GM10266 (cell line): ENCODE measurements around the gene ELK4.

Experiments used
- DNase-seq: peaks from one replicate; pipeline ENCODE4 v3.0.0; 2012; ENCODE audit errors: extremely low spot score
- CTCF ChIP-seq: IDR thresholded peaks from 2 replicates; pipeline ENCODE4 v1.5.1; 2012; ENCODE audit warnings: mild to moderate bottlenecking, low read depth; ENCODE audit not compliant: control insufficient read depth, insufficient read depth; ENCODE audit errors: missing control alignments

Gene ELK4

GRCh38 chr1:205599669-205600042 is 32.2 kb downstream of the ELK4 start:
- no peak for DNase-seq
- TF ChIP-seq CTCF: no peak

DNA sequence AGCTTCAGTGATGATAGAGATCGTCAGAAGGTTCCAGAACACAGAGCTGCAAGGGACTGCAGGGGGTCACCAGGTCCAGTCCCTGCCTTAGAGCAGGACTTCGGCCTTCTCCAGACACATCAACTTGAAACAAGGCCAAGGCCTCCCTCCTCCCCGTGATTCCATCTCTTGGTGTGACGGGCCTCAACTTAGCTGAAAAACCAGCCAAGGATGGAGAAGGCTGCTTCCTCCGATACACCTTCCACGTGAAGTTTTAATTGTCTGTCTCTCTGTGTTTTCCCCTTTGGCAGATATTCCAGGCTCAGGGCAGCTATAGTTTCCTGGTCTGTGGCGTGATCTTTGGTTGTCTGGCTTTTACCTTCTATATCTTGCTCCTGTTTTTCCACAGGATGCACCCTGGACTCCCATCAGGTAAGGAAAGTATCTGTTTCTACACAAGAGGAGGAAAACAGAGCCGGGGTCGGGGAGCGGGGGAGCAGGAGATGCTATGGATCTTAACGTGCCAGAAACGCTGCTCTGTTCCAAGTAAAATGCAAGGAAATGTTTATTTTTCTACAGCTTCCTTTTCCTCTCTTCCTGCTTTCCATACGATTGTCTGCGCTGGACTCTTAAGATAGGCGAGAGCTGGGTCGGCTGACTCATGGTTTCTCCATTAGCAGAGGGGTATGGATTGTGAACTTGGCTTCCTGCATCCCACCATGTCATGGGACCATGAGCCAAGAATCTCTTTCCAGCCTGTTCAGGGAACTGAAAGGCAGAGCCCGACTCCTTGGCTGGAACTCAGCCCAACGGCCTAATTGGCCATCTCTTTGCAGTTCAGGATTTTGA is 32.8 kb downstream of the ELK4 start:
- TF ChIP-seq CTCF: no peak
- no peak for DNase-seq

- no peak for DNase-seq
- TF ChIP-seq CTCF: no peak
Measured at GRCh38 chr1:205597691-205598314, 34.0 kb downstream of the ELK4 start.

GRCh38 chr1:205596876-205597275 is 34.9 kb downstream of the ELK4 start:
- no peak for TF ChIP-seq CTCF
- no peak for DNase-seq

DNA sequence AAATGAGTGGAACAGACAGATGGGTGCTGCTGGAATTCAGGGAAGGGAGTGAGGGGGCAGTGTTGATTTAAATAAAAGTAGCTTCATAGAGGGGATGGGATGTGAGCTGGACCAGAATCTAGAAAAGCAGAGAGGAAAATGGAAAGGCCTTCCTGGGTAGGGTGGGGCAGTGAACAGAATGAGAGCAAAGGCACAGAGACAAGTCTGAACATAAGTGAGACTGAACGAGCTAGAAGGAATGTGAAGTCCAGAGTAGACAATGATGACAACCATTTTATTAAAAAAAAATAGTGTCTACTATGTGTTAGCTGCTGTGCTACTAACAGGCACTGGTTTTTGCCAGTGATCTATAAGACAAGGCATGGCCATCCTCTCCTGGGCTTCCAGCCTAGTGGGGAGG is 36.0 kb downstream of the ELK4 start:
- no peak for DNase-seq
- TF ChIP-seq CTCF: no peak

- no peak for TF ChIP-seq CTCF
- DNase-seq: no peak
Measured at GRCh38 chr1:205595435-205595834, 36.4 kb downstream of the ELK4 start.

- no peak for TF ChIP-seq CTCF
- no peak for DNase-seq
Measured at GRCh38 chr1:205594846-205595245, 37.0 kb downstream of the ELK4 start.
